ENCODE measurements around the gene GPR35. TPM values are rescaled to one million over a fixed set of nuclear protein-coding genes. Genes with fewer than 3 reads are reported as not detected.

GPR35 gene
- total RNA-seq, 2 donors from 2014 or later: 0.55 to 0.71 TPM

- H3K9me3 ChIP-seq (ENCODE audit: control insufficient read depth, low read length): peaks cover 18% of the 10 kb centered on the region
Measured at GRCh38 chr2:240670402-240670801, 45.1 kb downstream of the GPR35 start.

GRCh38 chr2:240670950-240671349 is 45.7 kb downstream of the GPR35 start:
- Mint-ChIP-seq H3K9me3 (peaks cover 36% of the 10 kb centered on the region), H3K27ac (peak overlapping the region; percentile 74), H3K4me3 (no peak overlapping the region), H3K36me3 (ENCODE audit: low read depth) (no peaks in the 10 kb centered on the region), H3K27me3 (ENCODE audit: insufficient read depth) (peaks cover 2% of the 10 kb centered on the region), H3K4me1 (peaks cover 20% of the 10 kb centered on the region)
- Histone ChIP-seq H3K4me1 (ENCODE audit: control insufficient read depth, insufficient read depth, low read length) (peaks cover 2% of the 10 kb centered on the region), H3K27me3 (ENCODE audit: control insufficient read depth, insufficient read depth, low read length, poor library complexity, severe bottlenecking) (no peaks in the 10 kb centered on the region), H3K9me3 (ENCODE audit: control insufficient read depth, low read length) (peaks cover 13% of the 10 kb centered on the region), H3K27ac (ENCODE audit: low read depth, low read length) (no peak overlapping the region), H3K9ac (ENCODE audit: extremely low read depth, low read length, poor library complexity, severe bottlenecking) (no peak overlapping the region), H3K4me3 (ENCODE audit: low read length) (peak overlapping the region; percentile 0), H3K36me3 (ENCODE audit: control insufficient read depth, insufficient read depth, low read length) (no peaks in the 10 kb centered on the region)
- no peak for DNase-seq
- 80 to 88% methylated on average over 3 to 4 of the region's 4 CpGs for WGBS, 2 experiments (ENCODE audit: insufficient coverage in 1 of 2, insufficient read length in 1 of 2)
- no peak for TF ChIP-seq CTCF (conservative IDR thresholded peaks at IDR 0.05)

More at GRCh38 chr2:240670402-240670801, 45.1 kb downstream of the GPR35 start:
- DNase-seq: peak; percentile 64
- peaks cover 2% of the 10 kb centered on the region for H3K4me1 ChIP-seq (ENCODE audit: control insufficient read depth, insufficient read depth, low read length)
- peaks cover 39% of the 10 kb centered on the region for H3K9me3 Mint-ChIP-seq
- peak overlapping the region; percentile 50 for H3K9ac ChIP-seq (ENCODE audit: extremely low read depth, low read length, poor library complexity, severe bottlenecking)
- peaks cover 2% of the 10 kb centered on the region for H3K27me3 Mint-ChIP-seq (ENCODE audit: insufficient read depth)
- H3K4me3 ChIP-seq (ENCODE audit: low read length): peak overlapping the region; percentile 0
- H3K4me3 Mint-ChIP-seq: no peak overlapping the region
- WGBS, 2 experiments (ENCODE audit: insufficient coverage in 1 of 2, insufficient read length in 1 of 2): 49 to 75% methylated on average over 5 to 7 of the region's 7 CpGs
- peaks cover 20% of the 10 kb centered on the region for H3K4me1 Mint-ChIP-seq
- no peaks in the 10 kb centered on the region for H3K27me3 ChIP-seq (ENCODE audit: control insufficient read depth, insufficient read depth, low read length, poor library complexity, severe bottlenecking)
- TF ChIP-seq CTCF (conservative IDR thresholded peaks at IDR 0.05): no peak
- peak overlapping the region; percentile 74 for H3K27ac Mint-ChIP-seq
- peak overlapping the region; percentile 0 for H3K27ac ChIP-seq (ENCODE audit: low read depth, low read length)
- no peaks in the 10 kb centered on the region for H3K36me3 ChIP-seq (ENCODE audit: control insufficient read depth, insufficient read depth, low read length)
- H3K36me3 Mint-ChIP-seq (ENCODE audit: low read depth): no peaks in the 10 kb centered on the region

GRCh38 chr2:240672076-240672700 is 46.9 kb downstream of the GPR35 start:
- H3K4me3 ChIP-seq (ENCODE audit: low read length): no peak overlapping the region
- peaks cover 6% of the 10 kb centered on the region for H3K9me3 ChIP-seq (ENCODE audit: control insufficient read depth, low read length)
- no peak for DNase-seq
- peaks cover 2% of the 10 kb centered on the region for H3K4me1 ChIP-seq (ENCODE audit: control insufficient read depth, insufficient read depth, low read length)
- no peak for TF ChIP-seq CTCF (conservative IDR thresholded peaks at IDR 0.05)
- no peaks in the 10 kb centered on the region for H3K27me3 ChIP-seq (ENCODE audit: control insufficient read depth, insufficient read depth, low read length, poor library complexity, severe bottlenecking)
- Mint-ChIP-seq H3K36me3 (ENCODE audit: low read depth) (no peaks in the 10 kb centered on the region), H3K27ac (no peak overlapping the region), H3K4me1 (peaks cover 20% of the 10 kb centered on the region), H3K9me3 (peaks cover 27% of the 10 kb centered on the region), H3K4me3 (no peak overlapping the region), H3K27me3 (ENCODE audit: insufficient read depth) (peaks cover 2% of the 10 kb centered on the region)
- H3K36me3 ChIP-seq (ENCODE audit: control insufficient read depth, insufficient read depth, low read length): no peaks in the 10 kb centered on the region
- WGBS, 2 experiments (ENCODE audit: insufficient coverage in 1 of 2, insufficient read length in 1 of 2): 93 to 94% methylated on average over 32 to 46 of the region's 46 CpGs
- H3K27ac ChIP-seq (ENCODE audit: low read depth, low read length): no peak overlapping the region
- H3K9ac ChIP-seq (ENCODE audit: extremely low read depth, low read length, poor library complexity, severe bottlenecking): no peak overlapping the region
